ENCODE results near the gene FAM241A.
"Not testable (repeated sequence)": the region's sequence is repeated elsewhere in the genome, so short reads cannot be mapped to it uniquely, and the experiment has no call there.

FAM241A gene

DNA sequence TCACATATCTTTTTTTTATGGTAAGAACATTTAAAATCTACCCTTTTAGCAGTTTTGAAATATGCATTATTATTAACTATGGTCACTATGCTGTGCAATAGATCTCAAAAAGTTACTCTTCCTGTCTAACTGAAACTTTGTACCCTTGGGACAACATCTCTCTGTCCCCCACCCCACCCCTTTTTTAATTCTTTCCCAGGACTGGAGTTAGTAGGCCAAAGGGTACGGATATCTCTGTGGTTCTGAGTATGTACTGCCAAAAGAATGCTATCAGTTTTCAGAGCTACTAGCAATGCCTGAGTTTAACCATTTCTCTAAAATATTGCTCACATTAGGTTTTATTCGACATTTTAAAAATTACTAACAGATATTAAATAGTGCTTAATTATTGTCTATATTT is 4.7 kb upstream of the FAM241A start:
- no peak for DNase-seq

DNA sequence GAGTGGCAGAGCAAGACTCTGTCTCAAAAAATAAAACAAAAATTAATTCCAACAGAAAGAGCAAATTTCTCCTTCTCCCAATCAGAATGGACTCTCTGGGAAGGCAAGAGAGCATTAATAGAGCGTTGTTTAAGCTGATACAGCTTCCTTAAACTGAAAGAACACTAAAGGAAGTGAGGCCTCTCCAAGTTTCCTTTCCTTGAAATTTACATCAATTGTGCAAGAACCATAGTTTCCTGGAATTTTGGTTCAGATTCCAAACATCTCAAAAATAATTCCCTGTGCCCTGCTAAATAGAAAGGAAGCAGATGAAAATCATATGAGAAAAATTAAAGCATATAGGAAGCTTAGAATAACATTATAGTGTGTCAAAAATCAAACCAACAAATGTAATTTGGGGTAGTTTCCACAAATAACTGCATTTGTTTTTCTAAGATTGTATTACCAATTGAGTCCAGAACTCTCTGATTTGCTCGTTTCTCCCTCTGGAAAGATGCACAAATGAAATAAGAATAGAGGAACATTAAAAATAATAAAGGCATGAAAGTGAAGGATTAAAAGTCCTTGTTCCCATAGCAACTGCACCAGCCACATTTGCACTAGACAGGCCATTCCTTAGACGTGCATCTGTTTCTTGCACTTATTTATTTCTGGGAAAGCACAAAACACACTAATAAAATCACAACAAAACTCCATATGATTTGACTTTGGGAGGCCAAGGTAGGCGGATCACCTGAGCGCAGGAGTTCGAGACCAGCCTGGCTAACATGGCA is 3.7 kb upstream of the FAM241A start:
- no peak for DNase-seq

DNA sequence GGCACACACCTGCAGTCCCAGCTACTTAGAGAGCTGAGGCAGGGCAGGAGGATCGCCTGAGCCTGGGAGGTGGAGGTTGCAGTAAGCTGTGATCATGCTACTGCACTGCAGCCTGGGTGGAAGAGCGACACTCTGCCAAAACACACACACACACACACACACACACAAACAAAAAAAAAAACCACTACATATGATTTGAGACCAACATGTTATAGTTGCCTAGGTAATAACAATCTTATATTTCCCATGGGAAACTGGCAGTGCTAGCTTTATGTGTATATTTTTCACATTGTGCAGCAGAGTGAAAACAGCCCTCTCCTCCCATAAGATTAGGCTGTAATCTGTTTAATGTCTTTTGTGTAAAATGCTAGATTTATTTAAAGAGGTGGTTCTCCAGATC is 3.1 kb upstream of the FAM241A start:
- no peak for DNase-seq

GRCh38 chr4:112143781-112144180 is 1.5 kb upstream of the FAM241A start:
- no peak for DNase-seq

GRCh38 chr4:112144546-112145325 is 518 bp upstream of the FAM241A start:
- DNase-seq: peak; percentile 4

GRCh38 chr4:112145790-112146501 is 692 bp downstream of the FAM241A start:
- DNase-seq: peak; percentile 33

DNA sequence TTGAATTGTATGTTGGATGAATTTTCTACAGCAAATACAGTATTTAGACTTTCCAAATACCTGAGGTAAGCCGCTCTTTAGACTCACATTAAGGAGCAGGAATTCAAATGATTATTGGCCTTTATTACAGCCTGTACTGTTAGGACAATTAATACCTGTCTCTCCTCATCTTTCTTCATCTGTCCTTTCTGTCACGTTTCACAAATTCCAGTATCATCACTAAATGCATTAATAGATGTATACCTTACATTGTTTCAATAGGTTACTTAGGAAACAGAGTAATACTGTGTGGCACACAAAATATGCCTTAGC is 1.2 kb downstream of the FAM241A start:
- no peak for DNase-seq

DNA sequence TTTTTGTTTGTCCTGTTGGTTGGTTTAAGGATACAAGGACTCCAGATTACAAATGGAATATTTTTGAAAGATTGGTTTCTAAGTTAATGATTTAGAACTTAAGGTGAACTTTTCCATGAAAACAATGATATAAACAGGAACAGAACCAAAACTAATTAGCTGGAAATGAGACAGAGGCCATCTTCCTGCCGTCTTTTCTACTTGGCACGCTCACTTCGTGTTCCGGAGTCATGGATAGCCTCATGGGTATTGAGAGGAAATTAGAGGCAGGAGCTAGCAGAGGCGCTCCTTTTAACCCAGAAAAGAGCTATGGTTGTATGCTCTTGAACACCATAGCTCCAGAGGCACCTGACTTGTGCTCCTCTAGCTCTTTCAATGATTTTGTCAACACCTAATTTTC is 2.4 kb downstream of the FAM241A start:
- no peak for DNase-seq

GRCh38 chr4:112150920-112151319 is 5.7 kb downstream of the FAM241A start:
- no peak for DNase-seq

DNA sequence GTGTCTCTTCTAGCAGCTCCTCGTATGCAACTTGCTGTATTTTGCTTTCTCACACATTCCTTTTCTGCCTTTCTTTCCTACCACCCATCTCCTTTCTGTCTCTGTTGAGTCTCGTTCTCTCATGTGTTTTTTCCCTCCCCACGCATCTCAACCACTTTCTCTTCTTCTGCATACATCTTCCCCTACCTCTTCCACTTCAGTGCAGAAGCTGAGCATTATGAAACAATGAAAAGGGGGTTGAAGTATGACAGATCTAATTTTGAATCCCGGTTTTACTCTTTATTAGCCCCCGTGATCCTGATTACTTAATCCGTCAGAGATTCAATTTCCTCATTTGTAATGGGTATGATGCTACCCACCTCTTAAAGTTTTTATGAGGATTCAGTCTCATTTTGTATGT is 7.3 kb downstream of the FAM241A start:
- no peak for DNase-seq

DNA sequence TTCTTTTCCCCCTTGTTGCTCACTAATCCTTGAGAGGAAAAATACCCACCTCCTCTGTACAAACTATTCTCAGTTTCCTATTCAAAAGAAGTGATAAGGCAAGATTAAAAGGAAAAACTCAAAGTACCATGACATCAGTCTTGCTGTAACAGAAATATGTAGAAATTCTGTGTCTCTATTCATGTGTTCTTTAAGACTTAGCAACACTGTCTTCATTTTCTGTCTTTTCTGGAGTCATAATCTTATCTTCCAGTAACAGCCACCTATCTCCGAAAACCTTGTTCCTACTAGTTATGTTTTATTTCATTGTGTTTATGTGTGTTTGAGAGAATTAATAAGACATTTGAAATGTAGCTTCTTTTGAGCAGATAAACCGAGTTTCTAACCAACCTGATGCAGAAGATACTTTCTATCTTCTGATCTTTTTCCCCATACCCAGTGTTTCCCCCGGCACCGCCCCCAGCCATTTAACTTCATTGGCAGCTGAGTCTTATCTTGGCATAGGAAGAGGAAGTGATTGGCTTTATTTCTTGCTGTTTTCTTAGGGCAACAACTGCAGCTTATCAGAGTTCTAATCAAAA is 8.0 kb downstream of the FAM241A start:
- DNase-seq: no peak

GRCh38 chr4:112156112-112156511 is 10.9 kb downstream of the FAM241A start:
- no peak for DNase-seq

GRCh38 chr4:112156553-112156952 is 11.3 kb downstream of the FAM241A start:
- no peak for DNase-seq

- DNase-seq: not testable (repeated sequence)
Observed at GRCh38 chr4:112163706-112164105, 18.5 kb downstream of the FAM241A start.

GRCh38 chr4:112167794-112168193 is 22.5 kb downstream of the FAM241A start:
- no peak for DNase-seq

DNA sequence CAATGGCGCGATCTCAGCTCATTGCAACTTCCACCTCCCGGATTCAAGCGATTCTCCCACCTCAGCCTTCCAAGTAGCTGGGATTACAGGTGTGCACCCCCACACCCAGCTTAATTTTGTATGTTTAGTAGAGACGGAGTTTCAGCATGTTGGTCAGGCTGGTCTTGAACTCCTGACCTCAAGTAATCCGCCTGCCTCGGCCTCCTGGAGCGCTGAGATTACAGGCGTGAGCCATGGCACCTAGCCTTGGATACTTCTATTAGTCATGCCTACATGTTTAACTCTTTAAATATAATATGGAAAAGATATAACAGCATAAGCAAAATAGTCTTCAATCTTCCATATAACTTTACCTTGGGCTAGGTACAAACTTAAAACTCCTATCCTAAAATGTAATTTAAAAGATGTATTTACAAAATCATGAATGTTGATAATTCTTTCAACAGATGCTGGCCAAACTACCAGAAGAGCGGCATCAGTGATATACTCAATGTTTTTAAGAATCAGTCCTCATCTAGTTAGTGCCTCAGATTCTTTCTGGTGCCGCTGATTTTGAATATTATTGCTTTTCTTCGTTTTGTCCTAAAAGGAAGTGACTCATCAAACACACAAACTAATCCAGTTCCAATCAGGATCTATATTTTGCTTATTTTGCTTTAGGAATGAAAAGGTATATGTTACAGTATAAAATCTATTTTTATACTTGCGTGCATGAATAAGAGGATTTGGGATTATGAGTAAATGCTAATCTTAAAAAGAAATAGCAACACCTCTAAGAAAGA is 23.7 kb downstream of the FAM241A start:
- no peak for DNase-seq

DNA sequence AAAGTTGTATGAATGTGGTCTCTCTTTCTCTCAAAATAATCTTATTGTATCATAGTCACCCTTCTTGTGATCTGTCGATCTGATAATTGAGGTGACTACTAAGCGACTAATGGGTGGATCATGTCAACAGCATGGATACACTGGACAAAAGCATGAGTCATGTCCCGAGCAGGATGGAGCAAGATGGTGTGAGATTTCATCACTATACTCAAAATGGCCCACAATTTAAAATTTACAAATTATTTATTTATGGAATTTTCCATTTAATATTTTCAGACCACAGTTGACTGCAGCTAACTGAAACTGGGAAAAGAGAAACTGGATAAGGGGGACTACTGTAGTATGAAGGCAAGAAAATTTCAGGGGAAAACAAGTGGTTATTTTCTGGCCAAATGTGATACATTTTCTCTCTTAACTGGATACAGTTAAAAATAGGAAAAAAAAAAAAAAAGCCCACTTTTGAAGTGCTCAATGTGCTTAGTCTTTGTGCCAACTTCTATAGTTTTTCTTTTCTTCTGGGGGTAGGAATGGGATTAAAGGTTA is 25.3 kb downstream of the FAM241A start:
- DNase-seq: no peak

DNA sequence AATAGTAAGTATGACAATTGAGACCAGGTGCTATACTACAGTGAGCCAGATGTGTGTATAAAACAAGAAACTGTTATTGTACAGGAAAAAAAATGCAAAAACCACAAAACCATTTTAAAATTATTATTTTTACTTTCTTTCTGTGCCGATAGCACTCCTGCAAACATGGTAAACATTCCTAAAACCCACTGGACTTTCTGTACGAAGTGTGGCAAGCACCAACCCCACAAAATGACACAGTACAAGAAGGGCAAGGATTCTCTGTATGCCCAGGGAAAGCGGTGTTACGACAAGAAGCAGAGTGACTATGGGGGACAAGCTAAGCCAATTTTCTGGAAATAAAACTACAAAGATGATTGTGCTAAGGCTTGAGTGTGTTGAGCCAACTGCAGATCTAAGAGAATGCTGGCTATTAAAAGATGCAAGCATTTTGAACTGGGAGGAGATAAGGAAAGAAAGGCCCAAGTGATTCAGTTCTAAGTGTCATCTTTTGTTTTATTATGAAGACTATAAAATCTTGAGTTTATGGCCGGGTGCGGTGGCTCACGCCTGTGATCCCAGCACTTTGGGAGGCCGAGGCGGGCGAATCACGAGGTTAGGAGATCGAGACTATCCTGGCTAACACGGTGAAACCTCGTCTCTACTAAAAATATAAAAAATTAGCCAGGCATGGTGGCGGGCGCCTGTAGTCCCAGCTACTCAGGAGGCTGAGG is 26.0 kb downstream of the FAM241A start:
- not testable (repeated sequence) for DNase-seq

GRCh38 chr4:112172180-112172579 is 26.9 kb downstream of the FAM241A start:
- DNase-seq: no peak

- no peak for DNase-seq
Observed at GRCh38 chr4:112173593-112174558, 28.6 kb downstream of the FAM241A start.
